GM23338 (cell line): ENCODE results near the gene SFRP5. TPM values are rescaled to one million over a fixed set of nuclear protein-coding genes. Genes with fewer than 3 reads are reported as not detected.

ENCODE experiments used
- ATAC-seq: fragments of 200-7000 bp; cut with Tn5 transposase; 3 replicates; pipeline ENCODE4 v1.9.1; 2020
- DNase-seq: peaks from one replicate; pipeline ENCODE4 v3.0.0-alpha.2; 2015; ENCODE audit warnings: low spot score
- H2AFZ ChIP-seq: fragments of 200-600 bp; sonication (generic); 2 replicates; pipeline ENCODE4 v1.8.0; 2016; ENCODE audit warnings: antibody characterized with exemption, mild to moderate bottlenecking, moderate library complexity
- H3F3A ChIP-seq: fragments of 200-600 bp; sonication (generic); replicated peaks from 2 replicates; pipeline ENCODE4 v1.8.0; 2017; ENCODE audit warnings: antibody characterized with exemption, mixed run types, low read depth
- H3K27ac ChIP-seq: fragments of 200-600 bp; sonication (generic); 2 replicates; pipeline ENCODE4 v1.6.1; 2016; ENCODE audit warnings: low read depth
- H3K27me3 ChIP-seq: fragments of 200-600 bp; sonication (generic); 2 replicates; pipeline ENCODE4 v1.8.0; 2016; ENCODE audit warnings: mild to moderate bottlenecking, mixed run types, moderate library complexity; ENCODE audit not compliant: insufficient read depth
- H3K36me3 ChIP-seq: fragments of 200-600 bp; sonication (generic); 2 replicates; pipeline ENCODE4 v1.8.0; 2016; ENCODE audit warnings: mild to moderate bottlenecking; ENCODE audit not compliant: insufficient read depth
- H3K4me1 ChIP-seq: fragments of 200-600 bp; sonication (generic); 2 replicates; pipeline ENCODE4 v1.8.0; 2016; ENCODE audit warnings: mild to moderate bottlenecking, moderate library complexity; ENCODE audit not compliant: insufficient read depth
- H3K4me2 ChIP-seq: fragments of 200-600 bp; sonication (generic); 2 replicates; pipeline ENCODE4 v1.7.1; 2017; ENCODE audit warnings: mixed run types
- H3K4me3 ChIP-seq: fragments of 200-600 bp; sonication (generic); 2 replicates; pipeline ENCODE4 v1.6.1; 2016; ENCODE audit warnings: mixed run types
- H3K79me2 ChIP-seq: fragments of 200-600 bp; sonication (generic); replicated peaks from 2 replicates; pipeline ENCODE4 v1.8.0; 2017; ENCODE audit warnings: mild to moderate bottlenecking; ENCODE audit not compliant: insufficient read depth
- H3K9me2 ChIP-seq: fragments of 200-600 bp; sonication (generic); 2 replicates; pipeline ENCODE4 v1.8.0; 2017; ENCODE audit not compliant: insufficient read depth
- H4K20me1 ChIP-seq: fragments of 200-600 bp; sonication (generic); replicated peaks from 2 replicates; pipeline ENCODE4 v1.8.0; 2017; ENCODE audit warnings: mild to moderate bottlenecking; ENCODE audit not compliant: insufficient read depth
- H3K27ac Mint-ChIP-seq: 2 replicates; pipeline ENCODE4 v1.8.0; 2020; ENCODE audit warnings: inconsistent platforms, mild to moderate bottlenecking, moderate library complexity, mixed read lengths
- H3K27me3 Mint-ChIP-seq: 3 replicates; pipeline ENCODE4 v1.8.0; 2022; ENCODE audit warnings: low read depth, mild to moderate bottlenecking, moderate library complexity, mixed read lengths, inconsistent platforms; ENCODE audit not compliant: insufficient read depth, poor library complexity
- H3K36me3 Mint-ChIP-seq: 3 replicates; pipeline ENCODE4 v1.8.0; 2021; ENCODE audit warnings: low read depth, mild to moderate bottlenecking, inconsistent platforms, moderate library complexity, mixed read lengths
- H3K4me1 Mint-ChIP-seq: 3 replicates; pipeline ENCODE4 v1.8.0; 2020; ENCODE audit warnings: mild to moderate bottlenecking, inconsistent platforms, mixed read lengths
- H3K4me3 Mint-ChIP-seq: 3 replicates; pipeline ENCODE4 v1.8.0; 2021; ENCODE audit warnings: moderate library complexity, mild to moderate bottlenecking, inconsistent platforms, mixed read lengths
- H3K9me3 Mint-ChIP-seq: 3 replicates; pipeline ENCODE4 v1.8.0; 2020; ENCODE audit warnings: moderate library complexity, mild to moderate bottlenecking, inconsistent platforms, mixed read lengths
- CREB1 ChIP-seq: fragments of 250-450 bp; sonication (Bioruptor Pico); IDR thresholded peaks from 2 replicates; pipeline ENCODE4 v1.5.0; 2020; ENCODE audit warnings: low read depth, mild to moderate bottlenecking, moderate library complexity
- CTCF ChIP-seq, 2 experiments: fragments of 200-600 bp in 1 of 2; sonication (generic) in 1 of 2; conservative IDR thresholded peaks; 2 replicates each; pipeline versions ENCODE4 v1.5.1 to v1.6.1; 2016 to 2017; ENCODE audit warnings: antibody characterized with exemption in 2 of 2, low read depth in 2 of 2, mild to moderate bottlenecking in 2 of 2, moderate library complexity in 1 of 2
- ETS1 ChIP-seq: IDR thresholded peaks from 2 replicates; pipeline ENCODE4 v1.6.1; 2016; ENCODE audit warnings: antibody characterized with exemption
- EZH2 ChIP-seq: fragments of 200-600 bp; sonication (generic); IDR thresholded peaks from one replicate; pipeline ENCODE4 v1.8.0; 2017; ENCODE audit warnings: antibody characterized with exemption, mild to moderate bottlenecking, low read depth; ENCODE audit not compliant: unreplicated experiment
- EZH2phosphoT487 ChIP-seq: fragments of 200-600 bp; sonication (generic); IDR thresholded peaks from one replicate; pipeline ENCODE4 v1.8.1; 2018; ENCODE audit warnings: antibody characterized with exemption; ENCODE audit not compliant: unreplicated experiment
- JUNB ChIP-seq: IDR thresholded peaks from one replicate; pipeline ENCODE4 v1.6.1; 2016; ENCODE audit warnings: antibody characterized with exemption; ENCODE audit not compliant: unreplicated experiment
- NANOG ChIP-seq: IDR thresholded peaks from 2 replicates; pipeline ENCODE4 v1.6.1; 2016; ENCODE audit warnings: antibody characterized with exemption, borderline replicate concordance
- POLR2AphosphoS5 ChIP-seq: IDR thresholded peaks from 2 replicates; pipeline ENCODE4 v1.6.1; 2016; ENCODE audit warnings: antibody characterized with exemption, low read depth
- STAT1 ChIP-seq: IDR thresholded peaks from one replicate; pipeline ENCODE4 v1.6.1; 2016; ENCODE audit warnings: antibody characterized with exemption; ENCODE audit not compliant: unreplicated experiment
- ZNF114 ChIP-seq: fragments of 250-450 bp; sonication (Bioruptor Pico); IDR thresholded peaks from 2 replicates; pipeline ENCODE4 v1.5.0; 2020; ENCODE audit warnings: mild to moderate bottlenecking, moderate library complexity
- ZNF331 ChIP-seq: fragments of 250-450 bp; sonication (Bioruptor Pico); IDR thresholded peaks from 2 replicates; pipeline ENCODE4 v1.5.0; 2020; ENCODE audit warnings: low read depth, mild to moderate bottlenecking, moderate library complexity
- polyA plus RNA-seq: library from polyadenylated mRNA; unstranded; fragments of >200 nt; fragmentation: Nextera tagmentation; extraction: Ambion mirVana; gene quantifications from 2 replicates; pipeline ENCODE4 v1.2.1, GENCODE V29; 2016
- total RNA-seq: library from RNA; depleted of rRNA; stranded (reverse); fragments of >200 nt; shearing (Covaris generic); gene quantifications from 2 replicates; pipeline ENCODE4 v1.2.3, GENCODE V29; 2014
- TF ChIP-seq, protein P1 (sequence below): fragments of 250-450 bp; sonication (Bioruptor Pico); IDR thresholded peaks from 2 replicates; pipeline ENCODE4 v1.5.0; 2020; ENCODE audit warnings: mild to moderate bottlenecking, moderate library complexity

The SFRP5 gene
- total and polyA plus RNA-seq, 2 experiments from 2014 or later = 2.4 to 3.5 TPM

GRCh38 chr10:97752956-97753355 lies 18.8 kb downstream of the SFRP5 start:
- peaks cover 3% of the 10 kb centered on the region; the same call in 1 of the 2 replicates for H4K20me1 ChIP-seq
- no peak overlapping the region for H3K4me3 ChIP-seq
- H3K4me3 Mint-ChIP-seq = no peak overlapping the region
- no peaks in the 10 kb centered on the region for H3F3A ChIP-seq
- H3K9me3 Mint-ChIP-seq = no peaks in the 10 kb centered on the region
- ATAC-seq = no peak
- TF ChIP-seq, protein P1, sequence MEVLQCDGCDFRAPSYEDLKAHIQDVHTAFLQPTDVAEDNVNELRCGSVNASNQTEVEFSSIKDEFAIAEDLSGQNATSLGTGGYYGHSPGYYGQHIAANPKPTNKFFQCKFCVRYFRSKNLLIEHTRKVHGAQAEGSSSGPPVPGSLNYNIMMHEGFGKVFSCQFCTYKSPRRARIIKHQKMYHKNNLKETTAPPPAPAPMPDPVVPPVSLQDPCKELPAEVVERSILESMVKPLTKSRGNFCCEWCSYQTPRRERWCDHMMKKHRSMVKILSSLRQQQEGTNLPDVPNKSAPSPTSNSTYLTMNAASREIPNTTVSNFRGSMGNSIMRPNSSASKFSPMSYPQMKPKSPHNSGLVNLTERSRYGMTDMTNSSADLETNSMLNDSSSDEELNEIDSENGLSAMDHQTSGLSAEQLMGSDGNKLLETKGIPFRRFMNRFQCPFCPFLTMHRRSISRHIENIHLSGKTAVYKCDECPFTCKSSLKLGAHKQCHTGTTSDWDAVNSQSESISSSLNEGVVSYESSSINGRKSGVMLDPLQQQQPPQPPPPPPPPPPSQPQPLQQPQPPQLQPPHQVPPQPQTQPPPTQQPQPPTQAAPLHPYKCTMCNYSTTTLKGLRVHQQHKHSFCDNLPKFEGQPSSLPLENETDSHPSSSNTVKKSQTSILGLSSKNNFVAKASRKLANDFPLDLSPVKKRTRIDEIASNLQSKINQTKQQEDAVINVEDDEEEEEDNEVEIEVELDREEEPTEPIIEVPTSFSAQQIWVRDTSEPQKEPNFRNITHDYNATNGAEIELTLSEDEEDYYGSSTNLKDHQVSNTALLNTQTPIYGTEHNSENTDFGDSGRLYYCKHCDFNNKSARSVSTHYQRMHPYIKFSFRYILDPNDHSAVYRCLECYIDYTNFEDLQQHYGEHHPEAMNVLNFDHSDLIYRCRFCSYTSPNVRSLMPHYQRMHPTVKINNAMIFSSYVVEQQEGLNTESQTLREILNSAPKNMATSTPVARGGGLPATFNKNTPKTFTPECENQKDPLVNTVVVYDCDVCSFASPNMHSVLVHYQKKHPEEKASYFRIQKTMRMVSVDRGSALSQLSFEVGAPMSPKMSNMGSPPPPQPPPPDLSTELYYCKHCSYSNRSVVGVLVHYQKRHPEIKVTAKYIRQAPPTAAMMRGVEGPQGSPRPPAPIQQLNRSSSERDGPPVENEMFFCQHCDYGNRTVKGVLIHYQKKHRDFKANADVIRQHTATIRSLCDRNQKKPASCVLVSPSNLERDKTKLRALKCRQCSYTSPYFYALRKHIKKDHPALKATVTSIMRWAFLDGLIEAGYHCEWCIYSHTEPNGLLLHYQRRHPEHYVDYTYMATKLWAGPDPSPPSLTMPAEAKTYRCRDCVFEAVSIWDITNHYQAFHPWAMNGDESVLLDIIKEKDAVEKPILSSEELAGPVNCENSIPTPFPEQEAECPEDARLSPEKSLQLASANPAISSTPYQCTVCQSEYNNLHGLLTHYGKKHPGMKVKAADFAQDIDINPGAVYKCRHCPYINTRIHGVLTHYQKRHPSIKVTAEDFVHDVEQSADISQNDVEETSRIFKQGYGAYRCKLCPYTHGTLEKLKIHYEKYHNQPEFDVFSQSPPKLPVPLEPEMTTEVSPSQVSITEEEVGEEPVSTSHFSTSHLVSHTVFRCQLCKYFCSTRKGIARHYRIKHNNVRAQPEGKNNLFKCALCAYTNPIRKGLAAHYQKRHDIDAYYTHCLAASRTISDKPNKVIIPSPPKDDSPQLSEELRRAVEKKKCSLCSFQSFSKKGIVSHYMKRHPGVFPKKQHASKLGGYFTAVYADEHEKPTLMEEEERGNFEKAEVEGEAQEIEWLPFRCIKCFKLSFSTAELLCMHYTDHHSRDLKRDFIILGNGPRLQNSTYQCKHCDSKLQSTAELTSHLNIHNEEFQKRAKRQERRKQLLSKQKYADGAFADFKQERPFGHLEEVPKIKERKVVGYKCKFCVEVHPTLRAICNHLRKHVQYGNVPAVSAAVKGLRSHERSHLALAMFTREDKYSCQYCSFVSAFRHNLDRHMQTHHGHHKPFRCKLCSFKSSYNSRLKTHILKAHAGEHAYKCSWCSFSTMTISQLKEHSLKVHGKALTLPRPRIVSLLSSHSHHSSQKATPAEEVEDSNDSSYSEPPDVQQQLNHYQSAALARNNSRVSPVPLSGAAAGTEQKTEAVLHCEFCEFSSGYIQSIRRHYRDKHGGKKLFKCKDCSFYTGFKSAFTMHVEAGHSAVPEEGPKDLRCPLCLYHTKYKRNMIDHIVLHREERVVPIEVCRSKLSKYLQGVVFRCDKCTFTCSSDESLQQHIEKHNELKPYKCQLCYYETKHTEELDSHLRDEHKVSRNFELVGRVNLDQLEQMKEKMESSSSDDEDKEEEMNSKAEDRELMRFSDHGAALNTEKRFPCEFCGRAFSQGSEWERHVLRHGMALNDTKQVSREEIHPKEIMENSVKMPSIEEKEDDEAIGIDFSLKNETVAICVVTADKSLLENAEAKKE (CRISPR knock-in tag) = no peak
- TF ChIP-seq ZNF331 (CRISPR knock-in tag) (no peak), ZNF114 (no peak), NANOG (no peak), STAT1 (no peak), EZH2phosphoT487 (no peak), EZH2 (no peak), JUNB (no peak), CREB1 (no peak), CTCF (conservative IDR thresholded peaks at IDR 0.05; ENCODE audit: low read depth in 2 of 2) (no peak), ETS1 (no peak), POLR2AphosphoS5 (no peak)
- H3K27me3 ChIP-seq = no peaks in the 10 kb centered on the region
- H3K27ac Mint-ChIP-seq = no peak overlapping the region
- no peak overlapping the region for H2AFZ ChIP-seq
- no peak overlapping the region for H3K27ac ChIP-seq
- H3K4me2 ChIP-seq = no peak overlapping the region
- no peaks in the 10 kb centered on the region for H3K4me1 ChIP-seq
- peaks cover 68% of the 10 kb centered on the region for H3K36me3 Mint-ChIP-seq
- H3K79me2 ChIP-seq = no peaks in the 10 kb centered on the region
- H3K36me3 ChIP-seq = peaks cover 20% of the 10 kb centered on the region; the same call in 1 of the 2 replicates
- no peak for DNase-seq
- peaks cover 4% of the 10 kb centered on the region for H3K27me3 Mint-ChIP-seq
- H3K4me1 Mint-ChIP-seq = no peaks in the 10 kb centered on the region
- no peaks in the 10 kb centered on the region for H3K9me2 ChIP-seq
